Karpas-422 (cell line): ENCODE results near the gene DCAKD. TPM values are rescaled to one million over a fixed set of nuclear protein-coding genes. Genes with fewer than 3 reads are reported as not detected.

Source experiments
- DNase-seq: peaks from one replicate; pipeline ENCODE4 v3.0.0-alpha.2; 2015
- H2AFZ ChIP-seq: fragments of 200-600 bp; sonication (generic); 2 replicates; pipeline ENCODE4 v1.6.1; 2014; ENCODE audit warnings: antibody characterized with exemption, low read length, mixed read lengths
- H3K27ac ChIP-seq: fragments of 200-600 bp; sonication (generic); 2 replicates; pipeline ENCODE4 v1.5.1; 2014; ENCODE audit warnings: mild to moderate bottlenecking, low read length, moderate library complexity
- H3K27me3 ChIP-seq: fragments of 200-600 bp; sonication (generic); 2 replicates; pipeline ENCODE4 v1.6.1; 2014; ENCODE audit warnings: low read length, mixed read lengths
- H3K36me3 ChIP-seq: fragments of 200-600 bp; sonication (generic); 2 replicates; pipeline ENCODE4 v1.6.1; 2014; ENCODE audit warnings: low read length, mixed read lengths; ENCODE audit not compliant: insufficient read depth
- H3K4me1 ChIP-seq: fragments of 200-600 bp; sonication (generic); 2 replicates; pipeline ENCODE4 v1.6.1; 2014; ENCODE audit warnings: mild to moderate bottlenecking, low read length, mixed read lengths
- H3K4me2 ChIP-seq: fragments of 200-600 bp; sonication (generic); 2 replicates; pipeline ENCODE4 v1.6.1; 2014; ENCODE audit warnings: low read length, low read depth, mild to moderate bottlenecking; ENCODE audit not compliant: poor library complexity, severe bottlenecking
- H3K4me3 ChIP-seq: fragments of 200-600 bp; sonication (generic); 2 replicates; pipeline ENCODE4 v1.5.1; 2014; ENCODE audit warnings: mild to moderate bottlenecking, antibody characterized with exemption, low read length, mixed read lengths
- H3K79me2 ChIP-seq: fragments of 200-600 bp; sonication (generic); 2 replicates; pipeline ENCODE4 v1.6.1; 2014; ENCODE audit warnings: mild to moderate bottlenecking, low read length, mixed read lengths
- H3K9ac ChIP-seq: fragments of 200-600 bp; sonication (generic); 2 replicates; pipeline ENCODE4 v1.6.0; 2014; ENCODE audit warnings: low read length
- H3K9me2 ChIP-seq: fragments of 200-600 bp; sonication (generic), shearing (Covaris generic); replicated peaks from 2 replicates; pipeline ENCODE4 v1.6.0; 2014; ENCODE audit warnings: mild to moderate bottlenecking, low read length, moderate library complexity; ENCODE audit not compliant: insufficient read depth
- H3K9me3 ChIP-seq: fragments of 300-700, 200-600 bp; sonication (generic); 2 replicates; pipeline ENCODE4 v1.6.1; 2014; ENCODE audit warnings: low read length, mixed read lengths
- H4K20me1 ChIP-seq: fragments of 200-600 bp; sonication (generic); 2 replicates; pipeline ENCODE4 v1.6.1; 2014; ENCODE audit warnings: mild to moderate bottlenecking, antibody characterized with exemption, low read length, low read depth; ENCODE audit not compliant: insufficient read depth
- total RNA-seq: library from RNA; depleted of rRNA; stranded (reverse); fragments of >200 nt; shearing (Covaris generic); gene quantifications from 2 replicates; pipeline ENCODE4 v1.2.3, GENCODE V29; 2014; ENCODE audit warnings: low replicate concordance; rRNA removed

The DCAKD gene
- total RNA-seq: 29.4 and 29.8 TPM in 2 replicates

- H3K9ac ChIP-seq: peak within 1 kb of the TSS; percentile 92
- 0 out of 2 replicates have a peak, but pooled peaks cover 3% of the 10 kb centered on the region for H4K20me1 ChIP-seq
- H3K27ac ChIP-seq: peak within 1 kb of the TSS; percentile 58
- H3K27me3 ChIP-seq: no peaks in the 10 kb centered on the region
- peaks cover 16% of the 10 kb centered on the region for H3K4me1 ChIP-seq
- no peaks in the 10 kb centered on the region for H3K9me3 ChIP-seq
- peak; percentile 98 for DNase-seq
- H3K4me3 ChIP-seq: peak within 1 kb of the TSS; percentile 90
- H2AFZ ChIP-seq: peak within 1 kb of the TSS; percentile 67; the same call in 1 of the 2 replicates
- peaks cover 25% of the 10 kb centered on the region for H3K79me2 ChIP-seq
- no peaks in the 10 kb centered on the region for H3K9me2 ChIP-seq
- peak within 1 kb of the TSS; percentile 100 for H3K4me2 ChIP-seq
- H3K36me3 ChIP-seq: no peaks in the 10 kb centered on the region
These were observed at the start of gene DCAKD for GRCh38 chr17:45051060-45051719. Gene DCAKD (minus strand): TSS chr17:45051632. CDS start chr17:45034885, 16,747 bp downstream.

GRCh38 chr17:45098869-45099616, 47.6 kb upstream of the DCAKD start:
- H3K27ac ChIP-seq: no peak overlapping the region
- peaks cover 12% of the 10 kb centered on the region for H3K4me1 ChIP-seq
- H3K27me3 ChIP-seq: no peaks in the 10 kb centered on the region
- H3K9me2 ChIP-seq: no peaks in the 10 kb centered on the region
- peaks cover 11% of the 10 kb centered on the region; the same call in 1 of the 2 replicates for H4K20me1 ChIP-seq
- no peak overlapping the region for H3K4me3 ChIP-seq
- H3K36me3 ChIP-seq: peaks cover 30% of the 10 kb centered on the region
- H2AFZ ChIP-seq: no peak overlapping the region
- DNase-seq: peak; percentile 89
- no peak overlapping the region for H3K9ac ChIP-seq
- no peaks in the 10 kb centered on the region for H3K9me3 ChIP-seq
- no peak overlapping the region for H3K4me2 ChIP-seq
- no peaks in the 10 kb centered on the region for H3K79me2 ChIP-seq

GRCh38 chr17:45098081-45098868, 46.8 kb upstream of the DCAKD start:
- Histone ChIP-seq H3K36me3 (peaks cover 36% of the 10 kb centered on the region), H3K4me2 (no peak overlapping the region), H3K27me3 (no peaks in the 10 kb centered on the region), H3K9me3 (no peaks in the 10 kb centered on the region), H3K79me2 (no peaks in the 10 kb centered on the region), H3K27ac (no peak overlapping the region), H4K20me1 (peaks cover 11% of the 10 kb centered on the region; the same call in 1 of the 2 replicates), H3K4me3 (no peak overlapping the region), H3K9ac (no peak overlapping the region), H3K9me2 (no peaks in the 10 kb centered on the region), H2AFZ (no peak overlapping the region), H3K4me1 (peaks cover 12% of the 10 kb centered on the region)
- DNase-seq: no peak

- DNase-seq: no peak
- Histone ChIP-seq H3K9me2 (no peaks in the 10 kb centered on the region), H3K4me1 (peaks cover 12% of the 10 kb centered on the region), H3K36me3 (peaks cover 37% of the 10 kb centered on the region), H2AFZ (no peak overlapping the region), H4K20me1 (peaks cover 14% of the 10 kb centered on the region; the same call in 1 of the 2 replicates), H3K4me3 (no peak overlapping the region), H3K27me3 (no peaks in the 10 kb centered on the region), H3K27ac (no peak overlapping the region), H3K9me3 (no peaks in the 10 kb centered on the region), H3K79me2 (no peaks in the 10 kb centered on the region), H3K9ac (no peak overlapping the region), H3K4me2 (no peak overlapping the region)
These were observed 45.5 kb upstream of the DCAKD start for GRCh38 chr17:45096926-45097325.

- H3K9ac ChIP-seq: peak overlapping the region; percentile 20; the same call in 1 of the 2 replicates
- DNase-seq: peak; percentile 86
- H3K27me3 ChIP-seq: no peaks in the 10 kb centered on the region
- peaks cover 44% of the 10 kb centered on the region for H3K36me3 ChIP-seq
- peaks cover 12% of the 10 kb centered on the region for H3K4me1 ChIP-seq
- H3K79me2 ChIP-seq: no peaks in the 10 kb centered on the region
- H3K27ac ChIP-seq: no peak overlapping the region
- peaks cover 15% of the 10 kb centered on the region; the same call in 1 of the 2 replicates for H4K20me1 ChIP-seq
- no peaks in the 10 kb centered on the region for H3K9me2 ChIP-seq
- no peak overlapping the region for H3K4me3 ChIP-seq
- no peaks in the 10 kb centered on the region for H3K9me3 ChIP-seq
- H2AFZ ChIP-seq: no peak overlapping the region
- H3K4me2 ChIP-seq: peak overlapping the region; percentile 22
These were observed 44.7 kb upstream of the DCAKD start for GRCh38 chr17:45096141-45096540.

- Histone ChIP-seq H3K9ac (no peak overlapping the region), H3K9me2 (no peaks in the 10 kb centered on the region), H3K4me2 (no peak overlapping the region), H3K4me1 (peaks cover 12% of the 10 kb centered on the region), H3K9me3 (no peaks in the 10 kb centered on the region), H3K36me3 (peaks cover 49% of the 10 kb centered on the region), H3K79me2 (no peaks in the 10 kb centered on the region), H3K27me3 (no peaks in the 10 kb centered on the region), H2AFZ (no peak overlapping the region), H3K27ac (no peak overlapping the region), H4K20me1 (peaks cover 15% of the 10 kb centered on the region; the same call in 1 of the 2 replicates), H3K4me3 (no peak overlapping the region)
- DNase-seq: no peak
These were observed 42.1 kb upstream of the DCAKD start for GRCh38 chr17:45093444-45094110.

GRCh38 chr17:45092911-45093430, 41.5 kb upstream of the DCAKD start:
- Histone ChIP-seq H3K9ac (no peak overlapping the region), H2AFZ (no peak overlapping the region)

More at GRCh38 chr17:45092911-45093430, 41.5 kb upstream of the DCAKD start:
- Histone ChIP-seq H3K4me3 (no peak overlapping the region), H3K79me2 (no peaks in the 10 kb centered on the region), H3K27ac (no peak overlapping the region), H3K9me3 (no peaks in the 10 kb centered on the region), H3K4me2 (no peak overlapping the region), H3K27me3 (no peaks in the 10 kb centered on the region), H3K4me1 (peaks cover 12% of the 10 kb centered on the region), H4K20me1 (peaks cover 15% of the 10 kb centered on the region; the same call in 1 of the 2 replicates), H3K9me2 (no peaks in the 10 kb centered on the region), H3K36me3 (peaks cover 49% of the 10 kb centered on the region)
- no peak for DNase-seq
